Mammary epithelial cell (primary cell): ENCODE measurements around the gene CPEB3.

ENCODE experiments used
- EZH2 ChIP-seq: IDR thresholded peaks from 2 replicates; pipeline ENCODE4 v1.6.1; 2012; ENCODE audit warnings: low read length, inconsistent platforms, borderline replicate concordance
- TF ChIP-seq, protein P1 (sequence below), 2 donors: IDR thresholded peaks in 1 of 2; conservative IDR thresholded peaks in 1 of 2; 2 replicates each; pipeline ENCODE4 v1.5.1; 2011 to 2012; ENCODE audit warnings: inconsistent platforms in 2 of 2, low read length in 2 of 2, mild to moderate bottlenecking in 2 of 2, control low read depth in 1 of 2, low read depth in 1 of 2; ENCODE audit not compliant: insufficient read depth in 1 of 2; ENCODE audit errors: extremely low read depth in 1 of 2

DNA sequence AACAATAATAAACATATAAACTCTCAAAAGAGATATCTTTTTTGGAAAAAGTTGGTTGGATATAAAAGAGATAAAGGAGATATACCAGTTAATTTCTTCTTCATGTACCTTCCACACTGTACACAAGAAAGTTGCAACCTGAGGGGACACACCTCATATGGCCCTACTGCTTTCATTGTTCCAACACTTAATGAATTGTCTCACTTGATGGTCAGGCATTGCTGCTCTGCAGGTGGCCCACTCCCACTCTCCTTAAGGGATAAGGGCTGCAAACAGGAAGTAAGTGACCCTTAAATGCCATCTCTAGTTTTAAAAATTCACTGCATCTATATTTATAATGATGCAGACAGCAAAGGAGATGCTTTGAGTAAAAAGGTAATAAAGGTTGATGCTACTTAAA, 215.0 kb downstream of the CPEB3 start:
- no peak for TF ChIP-seq EZH2
- TF ChIP-seq, protein P1, sequence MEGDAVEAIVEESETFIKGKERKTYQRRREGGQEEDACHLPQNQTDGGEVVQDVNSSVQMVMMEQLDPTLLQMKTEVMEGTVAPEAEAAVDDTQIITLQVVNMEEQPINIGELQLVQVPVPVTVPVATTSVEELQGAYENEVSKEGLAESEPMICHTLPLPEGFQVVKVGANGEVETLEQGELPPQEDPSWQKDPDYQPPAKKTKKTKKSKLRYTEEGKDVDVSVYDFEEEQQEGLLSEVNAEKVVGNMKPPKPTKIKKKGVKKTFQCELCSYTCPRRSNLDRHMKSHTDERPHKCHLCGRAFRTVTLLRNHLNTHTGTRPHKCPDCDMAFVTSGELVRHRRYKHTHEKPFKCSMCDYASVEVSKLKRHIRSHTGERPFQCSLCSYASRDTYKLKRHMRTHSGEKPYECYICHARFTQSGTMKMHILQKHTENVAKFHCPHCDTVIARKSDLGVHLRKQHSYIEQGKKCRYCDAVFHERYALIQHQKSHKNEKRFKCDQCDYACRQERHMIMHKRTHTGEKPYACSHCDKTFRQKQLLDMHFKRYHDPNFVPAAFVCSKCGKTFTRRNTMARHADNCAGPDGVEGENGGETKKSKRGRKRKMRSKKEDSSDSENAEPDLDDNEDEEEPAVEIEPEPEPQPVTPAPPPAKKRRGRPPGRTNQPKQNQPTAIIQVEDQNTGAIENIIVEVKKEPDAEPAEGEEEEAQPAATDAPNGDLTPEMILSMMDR (conservative IDR thresholded peaks at IDR 0.05 in 1 of 2, IDR thresholded peaks at IDR 0.05 in 1 of 2; ENCODE audit: extremely low read depth in 1 of 2, insufficient read depth in 1 of 2, low read depth in 1 of 2, low read length in 2 of 2): no peak
